Keratinocyte (primary cell): ENCODE measurements around the gene RAB8A. TPM values are rescaled to one million over a fixed set of nuclear protein-coding genes. Genes with fewer than 3 reads are reported as not detected.

Source experiments
- DNase-seq: peaks from one replicate; pipeline ENCODE4 v3.0.0-alpha.2; 2011; ENCODE audit warnings: low read depth, missing footprints, low spot score
- FAIRE-seq: peaks from 2 replicates; lab custom pipeline; 2011; peaks lifted over from hg19 to GRCh38; lab: Jason Lieb, UNC
- H2AFZ ChIP-seq: 2 replicates; pipeline ENCODE4 v1.6.0; 2012; ENCODE audit warnings: low read length, control low read depth, inconsistent platforms; ENCODE audit not compliant: control insufficient read depth
- H3K27ac ChIP-seq: 2 replicates; pipeline ENCODE4 v1.5.1; 2011; ENCODE audit warnings: low read length; ENCODE audit not compliant: control insufficient read depth, insufficient read depth
- H3K27me3 ChIP-seq: 3 replicates; pipeline ENCODE4 v1.6.0; 2011; ENCODE audit warnings: low read length; ENCODE audit not compliant: control insufficient read depth, insufficient read depth; ENCODE audit errors: extremely low read depth
- H3K36me3 ChIP-seq, 2 experiments: 2 replicates in 1 of 2; 3 replicates in 1 of 2; pipeline ENCODE4 v1.5.1; 2011; ENCODE audit warnings: low read length in 2 of 2, mild to moderate bottlenecking in 1 of 2; ENCODE audit not compliant: control insufficient read depth in 2 of 2, insufficient read depth in 2 of 2; ENCODE audit errors: extremely low read depth in 1 of 2
- H3K4me1 ChIP-seq: 3 replicates; pipeline ENCODE4 v1.5.1; 2011; ENCODE audit warnings: low read length; ENCODE audit not compliant: control insufficient read depth, insufficient read depth; ENCODE audit errors: extremely low read depth
- H3K4me2 ChIP-seq: 3 replicates; pipeline ENCODE4 v1.6.0; 2011; ENCODE audit warnings: low read depth, low read length; ENCODE audit not compliant: control insufficient read depth, insufficient read depth; ENCODE audit errors: extremely low read depth
- H3K4me3 ChIP-seq, 3 experiments: fragments of 200-600 bp in 1 of 3; sonication (generic) in 1 of 3; 2 replicates in 2 of 3; 3 replicates in 1 of 3; pipeline ENCODE4 v1.5.1; 2011 to 2016; ENCODE audit warnings: low read length in 3 of 3, mild to moderate bottlenecking in 3 of 3, control low read depth in 2 of 3, inconsistent platforms in 1 of 3, low read depth in 1 of 3, mixed read lengths in 1 of 3, mixed run types in 1 of 3, moderate library complexity in 1 of 3; ENCODE audit not compliant: control insufficient read depth in 2 of 3, insufficient read depth in 2 of 3; ENCODE audit errors: extremely low read depth in 1 of 3
- H3K79me2 ChIP-seq: 2 replicates; pipeline ENCODE4 v1.6.0; 2012; ENCODE audit warnings: low read length; ENCODE audit not compliant: control insufficient read depth, insufficient read depth
- H3K9ac ChIP-seq: 3 replicates; pipeline ENCODE4 v1.6.0; 2011; ENCODE audit warnings: low read length; ENCODE audit not compliant: control insufficient read depth, insufficient read depth; ENCODE audit errors: extremely low read depth
- H3K9me1 ChIP-seq: 3 replicates; pipeline ENCODE4 v1.6.0; 2011; ENCODE audit warnings: low read length; ENCODE audit not compliant: control insufficient read depth, insufficient read depth; ENCODE audit errors: extremely low read depth
- H3K9me3 ChIP-seq: 2 replicates; pipeline ENCODE4 v1.5.1; 2012; ENCODE audit warnings: low read depth, low read length; ENCODE audit not compliant: control insufficient read depth
- H4K20me1 ChIP-seq: 3 replicates; pipeline ENCODE4 v1.6.0; 2011; ENCODE audit warnings: low read length; ENCODE audit not compliant: control insufficient read depth, insufficient read depth; ENCODE audit errors: extremely low read depth
- EZH2 ChIP-seq: IDR thresholded peaks from one replicate; pipeline ENCODE4 v1.6.1; 2012; ENCODE audit warnings: inconsistent platforms, mild to moderate bottlenecking, low read length, moderate library complexity
- dilution Hi-C: fragments of 300-500 bp; cut with MboI; formaldehyde crosslinking; loops from one replicate; pipeline ENCODE4 v1.7.0; 2020; ENCODE audit warnings: low sequenced_read_pairs; ENCODE audit not compliant: extremely low pct_ligation_motif_present
- polyA plus RNA-seq, 5 experiments: library from polyadenylated mRNA; depleted of rRNA in 3 of 5; stranded (reverse) in 3 of 5; stranded (forward) in 1 of 5; unstranded in 1 of 5; fragments of >200 nt; gene quantifications; 1 replicate in 1 of 5; 2 replicates in 3 of 5; 3 replicates in 1 of 5; pipeline versions ENCODE4 v1.2.1 to v1.2.3, GENCODE V29; 2011 to 2012; ENCODE audit warnings: missing spikeins in 2 of 5, low read depth in 1 of 5, low replicate concordance in 1 of 5
- TF ChIP-seq, protein P1 (sequence below), 3 experiments: IDR thresholded peaks in 1 of 3; conservative IDR thresholded peaks in 1 of 3; optimal IDR thresholded peaks in 1 of 3; 2 replicates in 2 of 3; 3 replicates in 1 of 3; pipeline versions ENCODE3 to v1.5.1; 2011; ENCODE audit warnings: low read length in 3 of 3, mild to moderate bottlenecking in 3 of 3, moderate library complexity in 2 of 3, control low read depth in 1 of 3, inconsistent platforms in 1 of 3; ENCODE audit not compliant: insufficient read depth in 2 of 3; ENCODE audit errors: extremely low read depth in 1 of 3

Gene RAB8A
- polyA plus RNA-seq, 1 donor (not counting 4 experiments of a cell fraction or from before 2014, with no cell fraction given), result 95.1 TPM

DNA sequence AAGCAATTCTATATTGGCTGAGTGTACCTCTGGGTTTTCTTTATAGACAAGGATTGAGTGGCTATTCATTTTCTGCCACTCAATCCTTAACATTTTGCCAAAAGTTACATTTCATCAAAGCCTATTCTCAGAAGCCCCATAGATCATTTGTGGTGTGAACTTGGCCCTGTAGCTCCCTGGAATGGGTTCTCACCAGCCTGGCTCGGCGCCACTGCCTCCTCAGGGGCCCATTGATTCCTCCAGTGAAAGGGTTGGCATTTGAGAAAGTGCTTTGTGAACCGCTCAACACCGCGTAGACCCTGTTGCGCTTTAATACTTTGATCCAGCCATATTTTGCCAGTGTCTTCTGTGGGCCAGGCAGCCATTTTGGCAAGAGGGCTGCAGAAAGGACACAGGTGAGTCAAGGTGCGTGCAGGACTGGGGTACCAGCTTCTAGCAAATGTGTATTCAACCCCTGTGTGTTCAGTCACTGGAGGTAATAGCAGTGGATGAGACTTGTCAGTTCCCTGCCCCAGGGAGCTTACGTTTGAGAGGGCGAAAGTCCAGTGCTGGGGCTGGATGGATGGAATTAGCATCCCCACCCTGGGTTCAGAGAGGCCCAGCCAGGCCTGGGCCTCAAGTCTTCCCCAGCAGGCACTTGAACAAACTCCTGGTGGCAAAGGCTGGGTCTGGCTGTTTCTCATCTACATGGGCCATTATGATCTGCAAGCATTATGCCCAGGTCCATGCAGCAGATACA, 3.8 kb downstream of the RAB8A start:
- Histone ChIP-seq H3K27me3 (no peaks in the 10 kb centered on the region), H3K4me1 (peaks cover 9% of the 10 kb centered on the region), H3K27ac (no peak overlapping the region), H3K9me3 (no peaks in the 10 kb centered on the region), H3K36me3 (peaks cover 21 to 24% of the 10 kb centered on the region in 2 experiments), H2AFZ (no peak overlapping the region), H3K79me2 (peaks cover 57% of the 10 kb centered on the region), H3K9me1 (no peaks in the 10 kb centered on the region), H3K4me3 (no peak overlapping the region), H3K4me2 (no peak overlapping the region), H3K9ac (no peak overlapping the region), H4K20me1 (no peaks in the 10 kb centered on the region)
- no peak for TF ChIP-seq EZH2
- TF ChIP-seq, protein P1, sequence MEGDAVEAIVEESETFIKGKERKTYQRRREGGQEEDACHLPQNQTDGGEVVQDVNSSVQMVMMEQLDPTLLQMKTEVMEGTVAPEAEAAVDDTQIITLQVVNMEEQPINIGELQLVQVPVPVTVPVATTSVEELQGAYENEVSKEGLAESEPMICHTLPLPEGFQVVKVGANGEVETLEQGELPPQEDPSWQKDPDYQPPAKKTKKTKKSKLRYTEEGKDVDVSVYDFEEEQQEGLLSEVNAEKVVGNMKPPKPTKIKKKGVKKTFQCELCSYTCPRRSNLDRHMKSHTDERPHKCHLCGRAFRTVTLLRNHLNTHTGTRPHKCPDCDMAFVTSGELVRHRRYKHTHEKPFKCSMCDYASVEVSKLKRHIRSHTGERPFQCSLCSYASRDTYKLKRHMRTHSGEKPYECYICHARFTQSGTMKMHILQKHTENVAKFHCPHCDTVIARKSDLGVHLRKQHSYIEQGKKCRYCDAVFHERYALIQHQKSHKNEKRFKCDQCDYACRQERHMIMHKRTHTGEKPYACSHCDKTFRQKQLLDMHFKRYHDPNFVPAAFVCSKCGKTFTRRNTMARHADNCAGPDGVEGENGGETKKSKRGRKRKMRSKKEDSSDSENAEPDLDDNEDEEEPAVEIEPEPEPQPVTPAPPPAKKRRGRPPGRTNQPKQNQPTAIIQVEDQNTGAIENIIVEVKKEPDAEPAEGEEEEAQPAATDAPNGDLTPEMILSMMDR (optimal IDR thresholded peaks at IDR 0.05 in 1 of 3, IDR thresholded peaks at IDR 0.05 in 1 of 3, conservative IDR thresholded peaks at IDR 0.05 in 1 of 3; ENCODE audit: extremely low read depth in 1 of 3, insufficient read depth in 2 of 3, low read length in 3 of 3), result no peak
- dilution Hi-C loops, result no loop called here
- DNase-seq (no peak), FAIRE-seq (no peak)

DNA sequence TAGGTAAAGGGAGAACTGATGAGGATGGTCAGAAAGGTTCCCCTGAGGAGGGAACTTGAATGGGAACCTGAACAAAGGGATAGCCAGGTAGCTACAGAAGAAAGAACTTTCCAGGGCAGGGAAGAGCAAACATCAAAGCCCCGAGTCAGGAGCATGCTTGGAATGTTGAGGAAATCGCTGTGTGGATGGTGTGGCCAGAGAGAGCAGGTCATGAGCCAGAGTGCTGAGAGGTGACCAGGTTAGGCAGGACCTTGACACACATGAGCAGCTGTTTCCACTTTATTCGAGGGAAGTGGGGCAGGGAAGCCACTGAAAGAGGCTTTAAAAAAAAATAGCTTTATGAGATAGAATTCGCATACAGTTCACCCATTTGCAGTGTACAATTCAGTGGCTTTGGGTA, 4.4 kb downstream of the RAB8A start:
- peaks cover 11% of the 10 kb centered on the region for H3K4me1 ChIP-seq
- DNase-seq (no peak), FAIRE-seq (no peak)
- H2AFZ ChIP-seq, result no peak overlapping the region
- no peaks in the 10 kb centered on the region for H3K9me1 ChIP-seq
- no peak overlapping the region for H3K9ac ChIP-seq
- H3K27me3 ChIP-seq, result no peaks in the 10 kb centered on the region
- no peaks in the 10 kb centered on the region for H4K20me1 ChIP-seq
- peaks cover 57% of the 10 kb centered on the region for H3K79me2 ChIP-seq
- no peak overlapping the region for H3K4me2 ChIP-seq
- TF ChIP-seq, protein P1 (optimal IDR thresholded peaks at IDR 0.05 in 1 of 3, IDR thresholded peaks at IDR 0.05 in 1 of 3, conservative IDR thresholded peaks at IDR 0.05 in 1 of 3; ENCODE audit: extremely low read depth in 1 of 3, insufficient read depth in 2 of 3, low read length in 3 of 3), result no peak
- no peak for TF ChIP-seq EZH2
- no peak overlapping the region for H3K27ac ChIP-seq
- dilution Hi-C loops, result no loop called here
- H3K9me3 ChIP-seq, result no peaks in the 10 kb centered on the region
- no peak overlapping the region for H3K4me3 ChIP-seq
- peaks cover 21 to 24% of the 10 kb centered on the region in 2 experiments for H3K36me3 ChIP-seq
